Trophoblast cell (in vitro differentiated cells and primary cell): ENCODE data around the gene SWI5.

Experiments used
- DNase-seq, 2 donors: peaks; one replicate each; pipeline ENCODE4 v3.0.0-alpha.2; 2016
- H2AFZ ChIP-seq: 2 replicates; pipeline ENCODE4 v1.6.1; 2013; ENCODE audit warnings: low read length, moderate library complexity, mild to moderate bottlenecking; ENCODE audit not compliant: insufficient read depth, poor library complexity
- H2AK5ac ChIP-seq: 2 replicates; pipeline ENCODE4 v1.6.1; 2013; ENCODE audit warnings: mild to moderate bottlenecking, low read length
- H2BK120ac ChIP-seq: 2 replicates; pipeline ENCODE4 v1.6.1; 2013; ENCODE audit warnings: low read length, mild to moderate bottlenecking, moderate library complexity; ENCODE audit not compliant: insufficient read depth, poor library complexity
- H2BK12ac ChIP-seq: 2 replicates; pipeline ENCODE4 v1.6.1; 2013; ENCODE audit warnings: mild to moderate bottlenecking, low read length, moderate library complexity
- H2BK5ac ChIP-seq: 2 replicates; pipeline ENCODE4 v1.6.1; 2013; ENCODE audit warnings: low read length, low read depth, moderate library complexity, mild to moderate bottlenecking; ENCODE audit not compliant: poor library complexity
- H3K14ac ChIP-seq: 2 replicates; pipeline ENCODE4 v1.6.1; 2013; ENCODE audit warnings: mild to moderate bottlenecking, low read length
- H3K18ac ChIP-seq: 2 replicates; pipeline ENCODE4 v1.6.1; 2013; ENCODE audit warnings: mild to moderate bottlenecking, low read length
- H3K23ac ChIP-seq: 2 replicates; pipeline ENCODE4 v1.6.1; 2013; ENCODE audit warnings: low read length
- H3K27ac ChIP-seq: 2 replicates; pipeline ENCODE4 v1.5.1; 2013; ENCODE audit warnings: low read depth, mild to moderate bottlenecking, inconsistent platforms, low read length, moderate library complexity
- H3K27me3 ChIP-seq: 2 replicates; pipeline ENCODE4 v1.6.1; 2013; ENCODE audit warnings: inconsistent platforms, mild to moderate bottlenecking, low read length, moderate library complexity; ENCODE audit not compliant: insufficient read depth
- H3K36me3 ChIP-seq, 2 experiments: 1 replicate in 1 of 2; 2 replicates in 1 of 2; pipeline ENCODE4 v1.6.1; 2013; ENCODE audit warnings: low read length in 2 of 2, mild to moderate bottlenecking in 2 of 2, moderate library complexity in 1 of 2; ENCODE audit not compliant: insufficient read depth in 2 of 2, control insufficient read depth in 1 of 2
- H3K4ac ChIP-seq: 2 replicates; pipeline ENCODE4 v1.6.1; 2013; ENCODE audit warnings: low read depth, mild to moderate bottlenecking, low read length, moderate library complexity
- H3K4me1 ChIP-seq, 2 experiments: 1 replicate in 1 of 2; 2 replicates in 1 of 2; pipeline ENCODE4 v1.6.1; 2013; ENCODE audit warnings: low read length in 2 of 2, mild to moderate bottlenecking in 2 of 2, moderate library complexity in 1 of 2; ENCODE audit not compliant: insufficient read depth in 2 of 2, control insufficient read depth in 1 of 2
- H3K4me2 ChIP-seq: 2 replicates; pipeline ENCODE4 v1.6.1; 2013; ENCODE audit warnings: inconsistent platforms, mild to moderate bottlenecking, low read length, moderate library complexity
- H3K4me3 ChIP-seq: 2 replicates; pipeline ENCODE4 v1.5.1; 2013; ENCODE audit warnings: mild to moderate bottlenecking, low read depth, low read length, inconsistent platforms
- H3K79me1 ChIP-seq: one replicate; pipeline ENCODE4 v1.6.1; 2013; ENCODE audit warnings: low read length
- H3K79me2 ChIP-seq: 2 replicates; pipeline ENCODE4 v1.6.1; 2013; ENCODE audit warnings: low read length, mild to moderate bottlenecking; ENCODE audit not compliant: control insufficient read depth, insufficient read depth, poor library complexity
- H3K9ac ChIP-seq: 2 replicates; pipeline ENCODE4 v1.6.1; 2013; ENCODE audit warnings: mild to moderate bottlenecking, low read length
- H3K9me3 ChIP-seq: 2 replicates; pipeline ENCODE4 v1.6.1; 2013; ENCODE audit warnings: low read depth, mild to moderate bottlenecking, control low read depth, inconsistent platforms, low read length; ENCODE audit not compliant: insufficient read depth
- H4K12ac ChIP-seq: 2 replicates; pipeline ENCODE4 v1.6.1; 2013; ENCODE audit warnings: low read depth, mild to moderate bottlenecking, low read length, moderate library complexity
- H4K8ac ChIP-seq: 2 replicates; pipeline ENCODE4 v1.6.1; 2013; ENCODE audit warnings: low read depth, mild to moderate bottlenecking, low read length, moderate library complexity
- H4K91ac ChIP-seq: one replicate; pipeline ENCODE4 v1.6.1; 2013; ENCODE audit warnings: low read depth, mild to moderate bottlenecking, low read length, moderate library complexity
- WGBS: extraction: QIAGEN DNeasy Blood & Tissue Kit; methylation state at CpG from one replicate; pipeline ENCODE4 v1.1.7; 2013; ENCODE audit warnings: missing lambda C conversion rate; ENCODE audit not compliant: insufficient read length, insufficient coverage; ENCODE audit errors: extremely low coverage; 5-methylcytosine and 5-hydroxymethylcytosine counted together

The SWI5 gene

GRCh38 chr9:128324401-128324800 lies 48.3 kb downstream of the SWI5 start:
- Histone ChIP-seq H3K4me3 (no peak overlapping the region), H3K9ac (no peak overlapping the region), H3K4ac (peak overlapping the region; percentile 25), H3K79me2 (peaks cover 7% of the 10 kb centered on the region), H3K36me3 (peaks cover 19 to 30% of the 10 kb centered on the region in 2 experiments), H3K18ac (no peak overlapping the region), H4K12ac (no peak overlapping the region), H4K8ac (no peak overlapping the region), H2BK5ac (no peak overlapping the region), H3K23ac (no peak overlapping the region), H3K79me1 (peaks cover 3% of the 10 kb centered on the region), H3K27ac (no peak overlapping the region), H3K14ac (no peak overlapping the region), H2BK12ac (no peak overlapping the region), H2AK5ac (no peak overlapping the region), H2BK120ac (no peak overlapping the region), H3K9me3 (no peaks in the 10 kb centered on the region), H3K4me2 (no peak overlapping the region), H2AFZ (no peak overlapping the region), H3K27me3 (no peaks in the 10 kb centered on the region), H4K91ac (no peak overlapping the region), H3K4me1 (peaks cover 9% of the 10 kb centered on the region in 2 experiments)
- WGBS: no CpG with 5 or more reads among the region's 1 CpG
- no peak for DNase-seq

GRCh38 chr9:128325629-128326028 lies 49.6 kb downstream of the SWI5 start:
- H3K79me1 ChIP-seq: peaks cover 3% of the 10 kb centered on the region

GRCh38 chr9:128333451-128333869 lies 57.4 kb downstream of the SWI5 start:
- H4K12ac ChIP-seq: no peak overlapping the region
- no peak overlapping the region for H2AFZ ChIP-seq
- no peak overlapping the region for H3K18ac ChIP-seq
- H3K9ac ChIP-seq: no peak overlapping the region
- H3K9me3 ChIP-seq: peaks cover 1% of the 10 kb centered on the region
- no peak for DNase-seq
- no peak overlapping the region for H2BK12ac ChIP-seq
- no peak overlapping the region for H4K8ac ChIP-seq
- H3K4ac ChIP-seq: no peak overlapping the region
- no peak overlapping the region for H3K4me2 ChIP-seq
- H3K79me1 ChIP-seq: no peaks in the 10 kb centered on the region
- no peaks in the 10 kb centered on the region for H3K4me1 ChIP-seq
- H3K27me3 ChIP-seq: no peaks in the 10 kb centered on the region
- H3K79me2 ChIP-seq: no peaks in the 10 kb centered on the region
- H3K27ac ChIP-seq: no peak overlapping the region
- H3K14ac ChIP-seq: no peak overlapping the region
- no peak overlapping the region for H3K23ac ChIP-seq
- H3K36me3 ChIP-seq: peaks cover 18 to 33% of the 10 kb centered on the region in 2 experiments
- no CpG with 5 or more reads among the region's 11 CpGs for WGBS
- H4K91ac ChIP-seq: no peak overlapping the region
- no peak overlapping the region for H2AK5ac ChIP-seq
- H2BK5ac ChIP-seq: no peak overlapping the region
- H3K4me3 ChIP-seq: no peak overlapping the region
- no peak overlapping the region for H2BK120ac ChIP-seq

More at GRCh38 chr9:128325629-128326028, 49.6 kb downstream of the SWI5 start:
- H4K91ac ChIP-seq: no peak overlapping the region
- H2AK5ac ChIP-seq: no peak overlapping the region
- no peak overlapping the region for H3K23ac ChIP-seq
- H3K27ac ChIP-seq: no peak overlapping the region
- no peak overlapping the region for H3K14ac ChIP-seq
- H3K18ac ChIP-seq: no peak overlapping the region
- H2BK120ac ChIP-seq: no peak overlapping the region
- no peak overlapping the region for H4K12ac ChIP-seq
- H4K8ac ChIP-seq: no peak overlapping the region
- no peak overlapping the region for H2BK5ac ChIP-seq
- H3K4me2 ChIP-seq: no peak overlapping the region
- no peak overlapping the region for H3K4ac ChIP-seq
- H3K9ac ChIP-seq: no peak overlapping the region
- WGBS: no CpG with 5 or more reads among the region's 13 CpGs
- H3K9me3 ChIP-seq: no peaks in the 10 kb centered on the region
- no peak overlapping the region for H2BK12ac ChIP-seq
- H3K79me2 ChIP-seq: peaks cover 7% of the 10 kb centered on the region
- no peak for DNase-seq
- no peak overlapping the region for H2AFZ ChIP-seq
- H3K27me3 ChIP-seq: no peaks in the 10 kb centered on the region
- H3K4me1 ChIP-seq: peaks cover 9% of the 10 kb centered on the region in 2 experiments
- no peak overlapping the region for H3K4me3 ChIP-seq
- peaks cover 19 to 30% of the 10 kb centered on the region in 2 experiments for H3K36me3 ChIP-seq

GRCh38 chr9:128335161-128335560 lies 59.1 kb downstream of the SWI5 start:
- H3K4me1 ChIP-seq: peaks cover 0 to 4% of the 10 kb centered on the region in 2 experiments
- H2AFZ ChIP-seq: no peak overlapping the region
- peaks cover 2% of the 10 kb centered on the region for H3K79me1 ChIP-seq
- no peak overlapping the region for H2BK120ac ChIP-seq
- no peak overlapping the region for H4K8ac ChIP-seq
- no peak overlapping the region for H3K14ac ChIP-seq
- H3K79me2 ChIP-seq: peaks cover 2% of the 10 kb centered on the region
- no peak overlapping the region for H2BK12ac ChIP-seq
- peaks cover 15 to 28% of the 10 kb centered on the region in 2 experiments for H3K36me3 ChIP-seq
- H4K12ac ChIP-seq: no peak overlapping the region
- DNase-seq: no peak
- H3K4me3 ChIP-seq: no peak overlapping the region
- no peak overlapping the region for H3K27ac ChIP-seq
- no CpG with 5 or more reads among the region's 7 CpGs for WGBS
- H2BK5ac ChIP-seq: no peak overlapping the region
- no peak overlapping the region for H3K9ac ChIP-seq
- H3K27me3 ChIP-seq: no peaks in the 10 kb centered on the region
- peaks cover 1% of the 10 kb centered on the region for H3K9me3 ChIP-seq
- no peak overlapping the region for H3K4me2 ChIP-seq
- no peak overlapping the region for H2AK5ac ChIP-seq
- H4K91ac ChIP-seq: no peak overlapping the region
- no peak overlapping the region for H3K4ac ChIP-seq
- no peak overlapping the region for H3K23ac ChIP-seq
- no peak overlapping the region for H3K18ac ChIP-seq
